ENCODE results near the gene TXNDC15. TPM values are rescaled to one million over a fixed set of nuclear protein-coding genes. Genes with fewer than 3 reads are reported as not detected.

The TXNDC15 gene
- total RNA-seq, 1 experiment from 2014 or later = 31.3 TPM

DNA sequence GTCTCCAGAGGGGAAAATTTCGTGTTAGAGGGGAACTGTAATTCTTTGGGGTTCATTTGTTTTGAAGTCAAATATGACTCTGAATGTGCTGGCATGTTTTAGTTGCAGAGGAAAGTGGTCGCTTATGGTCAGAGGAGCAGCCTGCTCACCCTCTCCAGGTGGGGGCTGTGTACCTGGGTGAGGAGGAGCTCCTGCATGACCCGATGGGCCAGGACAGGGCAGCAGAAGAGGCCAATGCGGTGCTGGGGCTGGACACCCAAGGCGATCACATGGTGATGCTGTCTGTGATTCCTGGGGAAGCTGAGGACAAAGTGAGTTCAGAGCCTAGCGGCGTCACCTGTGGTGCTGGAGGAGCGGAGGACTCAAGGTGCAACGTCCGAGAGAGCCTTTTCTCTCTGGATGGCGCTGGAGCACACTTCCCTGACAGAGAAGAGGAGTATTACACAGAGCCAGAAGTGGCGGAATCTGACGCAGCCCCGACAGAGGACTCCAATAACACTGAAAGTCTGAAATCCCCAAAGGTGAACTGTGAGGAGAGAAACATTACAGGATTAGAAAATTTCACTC, 13.5 kb downstream of the TXNDC15 start:
- Histone ChIP-seq H2BK12ac (ENCODE audit: insufficient read length, low read depth, low read length) (no peak overlapping the region), H3T11ph (ENCODE audit: low read length) (no peak overlapping the region), H3K4ac (ENCODE audit: low read depth, low read length) (no peak overlapping the region), H3K79me2 (ENCODE audit: insufficient read depth, low read length) (no peaks in the 10 kb centered on the region), H4K20me1 (ENCODE audit: control insufficient read depth, insufficient read depth, insufficient read length) (no peaks in the 10 kb centered on the region), H4K91ac (ENCODE audit: insufficient read length, low read depth, low read length) (no peak overlapping the region), H2AFZ (ENCODE audit: low read length) (no peak overlapping the region), H3K9me3 (ENCODE audit: control insufficient read depth, low read depth, low read length) (no peaks in the 10 kb centered on the region), H2BK5ac (ENCODE audit: insufficient read length, low read length) (no peak overlapping the region), H3K56ac (ENCODE audit: insufficient read length, low read depth, low read length) (no peak overlapping the region), H3K79me1 (ENCODE audit: insufficient read depth, low read depth, low read length, poor library complexity, severe bottlenecking) (no peaks in the 10 kb centered on the region), H3K4me2 (ENCODE audit: insufficient read depth, insufficient read length, low read length) (no peak overlapping the region), H3K14ac (ENCODE audit: insufficient read depth, low read length) (no peak overlapping the region), H4K8ac (replicated peaks; ENCODE audit: insufficient read length, low read depth, low read length) (no peak overlapping the region), H3K9ac (ENCODE audit: extremely low read depth, insufficient read length, low read length) (no peak overlapping the region), H2BK20ac (ENCODE audit: low read depth, low read length, poor library complexity, severe bottlenecking) (no peak overlapping the region), H3K23me2 (ENCODE audit: insufficient read length, low read depth, low read length, poor library complexity, severe bottlenecking) (no peaks in the 10 kb centered on the region), H3K4me1 (ENCODE audit: insufficient read depth, low read length) (no peaks in the 10 kb centered on the region), H4K5ac (ENCODE audit: insufficient read length, low read depth, low read length) (no peak overlapping the region), H3K27me3 (ENCODE audit: insufficient read depth, low read length) (no peaks in the 10 kb centered on the region), H2AK5ac (ENCODE audit: insufficient read length, low read length) (no peak overlapping the region), H3K18ac (ENCODE audit: insufficient read length, low read depth, low read length) (no peak overlapping the region), H2BK120ac (ENCODE audit: low read depth, low read length, poor library complexity, severe bottlenecking) (no peak overlapping the region), H3K27ac (ENCODE audit: insufficient read length, low read depth, low read length) (no peak overlapping the region), H3K23ac (ENCODE audit: insufficient read length, low read depth, low read length) (no peak overlapping the region), H2BK15ac (ENCODE audit: low read depth, low read length) (no peak overlapping the region)
- no peaks in the 10 kb centered on the region for H3K27me3 Mint-ChIP-seq (ENCODE audit: low read depth)
- peaks cover 0 to 2% of the 10 kb centered on the region in 2 experiments; a peak in 3 of 5 replicates for H3K9me3 Mint-ChIP-seq
- TF ChIP-seq, protein P1, sequence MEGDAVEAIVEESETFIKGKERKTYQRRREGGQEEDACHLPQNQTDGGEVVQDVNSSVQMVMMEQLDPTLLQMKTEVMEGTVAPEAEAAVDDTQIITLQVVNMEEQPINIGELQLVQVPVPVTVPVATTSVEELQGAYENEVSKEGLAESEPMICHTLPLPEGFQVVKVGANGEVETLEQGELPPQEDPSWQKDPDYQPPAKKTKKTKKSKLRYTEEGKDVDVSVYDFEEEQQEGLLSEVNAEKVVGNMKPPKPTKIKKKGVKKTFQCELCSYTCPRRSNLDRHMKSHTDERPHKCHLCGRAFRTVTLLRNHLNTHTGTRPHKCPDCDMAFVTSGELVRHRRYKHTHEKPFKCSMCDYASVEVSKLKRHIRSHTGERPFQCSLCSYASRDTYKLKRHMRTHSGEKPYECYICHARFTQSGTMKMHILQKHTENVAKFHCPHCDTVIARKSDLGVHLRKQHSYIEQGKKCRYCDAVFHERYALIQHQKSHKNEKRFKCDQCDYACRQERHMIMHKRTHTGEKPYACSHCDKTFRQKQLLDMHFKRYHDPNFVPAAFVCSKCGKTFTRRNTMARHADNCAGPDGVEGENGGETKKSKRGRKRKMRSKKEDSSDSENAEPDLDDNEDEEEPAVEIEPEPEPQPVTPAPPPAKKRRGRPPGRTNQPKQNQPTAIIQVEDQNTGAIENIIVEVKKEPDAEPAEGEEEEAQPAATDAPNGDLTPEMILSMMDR (conservative IDR thresholded peaks at IDR 0.05) = 0 out of 3 replicates have a peak, but pooled peaks have one; percentile 16
- H3K36me3 Mint-ChIP-seq (ENCODE audit: insufficient read depth in 1 of 3, low read depth in 3 of 3) = peaks cover 9 to 16% (median 13%) of the 10 kb centered on the region in 3 experiments; a peak in 6 of 7 replicates
- H3K27ac Mint-ChIP-seq = peak overlapping the region in 1 of 3 experiments; percentile 29; a peak in 3 of 7 replicates
- H3K4me3 Mint-ChIP-seq = no peak overlapping the region
- peak; percentile 45 for DNase-seq
- peaks cover 0 to 6% of the 10 kb centered on the region in 2 experiments; a peak in 2 of 4 replicates for H3K4me1 Mint-ChIP-seq
- WGBS (ENCODE audit: extremely low coverage, insufficient read length, low lambda C conversion rate) = no CpG with 5 or more reads among the region's 14 CpGs
